GM19397 (cell line): ENCODE data around the gene HRH1.
"Not testable (repeated sequence)": the region's sequence is repeated elsewhere in the genome, so short reads cannot be mapped to it uniquely, and the experiment has no call there.

Experiments used
- ATAC-seq: cut with Tn5 transposase; IDR thresholded peaks from one replicate; pipeline ENCODE4 v1.9.1; 2021; ENCODE audit warnings: mild to moderate bottlenecking, moderate library complexity; ENCODE audit not compliant: unreplicated experiment

HRH1 gene

GRCh38 chr3:11140713-11141104 is 13.6 kb upstream of the HRH1 start:
- peak; percentile 33 for ATAC-seq

GRCh38 chr3:11143476-11143875 is 10.8 kb upstream of the HRH1 start:
- ATAC-seq = no peak

- ATAC-seq = no peak
Measured at GRCh38 chr3:11144996-11145395, 9.3 kb upstream of the HRH1 start.

GRCh38 chr3:11145888-11146287 is 8.4 kb upstream of the HRH1 start:
- ATAC-seq = no peak

- no peak for ATAC-seq
Measured at GRCh38 chr3:11146773-11147660, 7.3 kb upstream of the HRH1 start.

- ATAC-seq = no peak
Measured at GRCh38 chr3:11150256-11150655, 4.0 kb upstream of the HRH1 start.

GRCh38 chr3:11152301-11152700 is 2.0 kb upstream of the HRH1 start:
- no peak for ATAC-seq

GRCh38 chr3:11154953-11155325 is 646 bp downstream of the HRH1 start:
- no peak for ATAC-seq

GRCh38 chr3:11155341-11156025 is 1.2 kb downstream of the HRH1 start:
- no peak for ATAC-seq

GRCh38 chr3:11156026-11156410 is 1.7 kb downstream of the HRH1 start:
- no peak for ATAC-seq

GRCh38 chr3:11157421-11157820 is 3.1 kb downstream of the HRH1 start:
- ATAC-seq = no peak

GRCh38 chr3:11159421-11159904 is 5.2 kb downstream of the HRH1 start:
- ATAC-seq = no peak

- no peak for ATAC-seq
Measured at GRCh38 chr3:11161666-11162065, 7.4 kb downstream of the HRH1 start.

- ATAC-seq = no peak
Measured at GRCh38 chr3:11162401-11163345, 8.4 kb downstream of the HRH1 start.

GRCh38 chr3:11164607-11165006 is 10.3 kb downstream of the HRH1 start:
- no peak for ATAC-seq

- no peak for ATAC-seq
Measured at GRCh38 chr3:11165476-11165875, 11.2 kb downstream of the HRH1 start.

- not testable (repeated sequence) for ATAC-seq
Measured at GRCh38 chr3:11166807-11167400, 12.6 kb downstream of the HRH1 start.

GRCh38 chr3:11167590-11167989 is 13.3 kb downstream of the HRH1 start:
- ATAC-seq = no peak

- ATAC-seq = no peak
Measured at GRCh38 chr3:11168406-11168805, 14.1 kb downstream of the HRH1 start.

GRCh38 chr3:11168881-11169805 is 14.8 kb downstream of the HRH1 start:
- no peak for ATAC-seq
